NOMO-1 treated with DMSO at 0.1 percent for 48 hours (cell line): ENCODE data around the gene FAIM2.

ENCODE experiments used
- DNase-seq: peaks from one replicate; lab custom pipeline; 2025; ENCODE audit not compliant: unreplicated experiment; lab: John Stamatoyannopoulos, UW

The FAIM2 gene

DNA sequence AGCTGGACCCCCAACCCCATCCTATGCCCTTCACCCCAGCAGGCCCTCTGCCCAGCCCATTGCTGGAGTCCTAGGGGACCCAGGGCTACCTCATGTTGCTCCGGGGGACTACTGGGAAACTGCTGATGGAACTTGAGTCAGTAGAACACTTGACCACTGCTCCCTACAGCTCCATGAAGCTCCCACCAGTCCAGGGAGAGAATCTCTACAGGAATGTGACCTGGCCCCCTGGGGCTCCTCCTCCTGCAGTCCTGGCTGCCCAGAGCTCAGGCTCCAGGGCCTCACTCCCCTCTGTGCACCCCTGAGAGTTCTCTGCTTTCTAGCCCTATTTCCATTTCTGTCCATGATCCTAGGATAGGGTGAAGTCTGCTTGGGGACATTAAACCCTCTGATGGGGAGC, 36.0 kb upstream of the FAIM2 start:
- no peak for DNase-seq

DNA sequence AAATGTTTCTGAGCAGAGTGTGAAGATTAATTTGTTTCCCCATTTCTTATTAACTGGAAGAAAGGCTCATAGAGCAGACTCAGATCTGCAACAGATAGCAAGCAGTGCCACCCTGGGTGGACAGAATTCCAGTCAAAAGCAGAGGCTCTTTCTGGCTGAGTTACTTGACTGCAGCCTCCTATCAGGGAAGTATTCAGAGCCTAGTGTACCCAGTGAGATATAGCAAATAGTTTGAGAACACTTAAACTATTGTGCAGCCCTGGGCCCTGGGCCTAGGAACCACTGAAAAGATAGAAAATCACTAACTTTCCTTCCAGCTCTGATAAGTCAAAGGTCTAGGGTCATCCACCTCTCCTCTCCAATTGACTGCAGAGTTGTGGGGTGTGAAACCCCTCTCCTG, 35.6 kb upstream of the FAIM2 start:
- no peak for DNase-seq

- DNase-seq = no peak
These were observed 34.1 kb upstream of the FAIM2 start for GRCh38 chr12:49937639-49938300.

DNA sequence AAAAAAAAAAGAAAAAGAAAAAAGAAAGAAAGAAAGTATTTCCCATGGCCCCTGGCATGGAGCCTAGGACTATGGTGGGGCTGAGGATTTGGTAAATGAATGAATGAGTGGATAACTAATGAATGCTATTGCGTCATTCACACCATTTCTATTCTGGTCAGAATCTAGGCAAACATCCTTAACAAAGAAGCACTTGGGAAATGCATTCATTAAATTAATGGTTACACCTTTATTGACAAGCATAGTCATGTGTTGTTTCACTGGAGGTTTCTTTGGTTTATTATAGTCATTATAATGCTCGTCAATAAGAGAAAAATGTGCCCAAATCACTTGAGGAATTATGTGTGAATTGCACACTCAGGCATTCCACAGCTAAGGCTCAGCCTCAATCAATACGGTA, 33.2 kb upstream of the FAIM2 start:
- DNase-seq = no peak

DNA sequence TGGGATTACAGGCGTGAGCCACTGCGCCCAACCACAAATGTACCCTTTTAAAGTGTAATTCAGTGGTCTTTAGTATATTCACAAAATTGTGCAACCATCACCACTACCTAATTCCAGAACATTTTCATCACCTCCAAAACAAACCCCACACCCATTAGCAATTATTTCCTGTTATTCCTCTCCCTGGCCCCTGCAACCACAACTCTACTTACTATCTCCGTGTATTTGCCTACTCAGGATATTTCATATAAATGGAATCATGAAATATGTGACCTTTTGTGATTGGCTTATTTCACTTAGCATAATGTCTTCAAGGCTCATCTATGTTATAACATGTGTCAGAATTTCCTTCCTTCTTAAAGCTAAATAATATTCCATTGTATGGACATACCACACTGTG, 30.8 kb upstream of the FAIM2 start:
- DNase-seq = no peak

- no peak for DNase-seq
These were observed 30.1 kb upstream of the FAIM2 start for GRCh38 chr12:49933796-49934195.

GRCh38 chr12:49932533-49933130, 28.9 kb upstream of the FAIM2 start:
- DNase-seq = no peak

DNA sequence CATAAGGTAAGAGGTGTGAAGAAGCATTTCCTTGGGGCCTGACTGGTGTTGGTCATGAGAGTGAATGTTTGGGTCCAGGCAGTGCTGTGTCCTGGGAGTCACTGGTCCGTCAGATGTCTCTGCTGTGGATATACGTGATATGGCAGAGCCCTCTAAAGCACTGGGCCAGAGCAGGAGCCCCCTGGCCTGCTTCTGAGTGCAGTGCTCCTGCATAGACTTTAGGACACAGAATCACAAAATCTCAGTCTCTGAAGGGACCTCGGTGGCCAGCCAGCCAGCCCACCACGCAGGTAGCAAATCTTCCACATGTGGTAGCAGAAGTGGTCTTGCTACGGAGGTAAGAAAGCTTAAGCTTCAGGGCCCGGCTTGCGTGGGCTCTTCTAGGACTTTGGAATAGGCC, 28.3 kb upstream of the FAIM2 start:
- no peak for DNase-seq

- DNase-seq = no peak
These were observed 27.0 kb upstream of the FAIM2 start for GRCh38 chr12:49930515-49931288.

DNA sequence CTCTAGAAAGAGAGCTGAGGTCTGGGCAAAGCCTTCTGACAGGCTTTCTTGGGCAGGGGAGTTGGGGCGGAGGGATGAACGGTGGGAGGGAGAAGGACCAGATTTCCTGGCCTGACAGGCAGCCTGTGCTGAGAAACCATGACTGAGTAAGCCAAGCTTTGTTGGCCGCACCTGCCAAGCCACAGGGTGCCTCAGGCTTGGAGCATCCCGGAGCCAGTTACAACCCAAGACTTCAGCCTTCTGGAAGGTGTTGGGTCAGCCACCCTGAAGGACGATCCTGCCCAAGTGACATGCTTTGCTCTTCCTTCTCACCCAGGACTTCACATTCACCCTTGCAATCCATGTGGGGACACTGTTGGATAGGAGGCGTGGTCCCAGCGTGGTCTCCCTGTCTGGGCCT, 25.9 kb upstream of the FAIM2 start:
- no peak for DNase-seq

DNA sequence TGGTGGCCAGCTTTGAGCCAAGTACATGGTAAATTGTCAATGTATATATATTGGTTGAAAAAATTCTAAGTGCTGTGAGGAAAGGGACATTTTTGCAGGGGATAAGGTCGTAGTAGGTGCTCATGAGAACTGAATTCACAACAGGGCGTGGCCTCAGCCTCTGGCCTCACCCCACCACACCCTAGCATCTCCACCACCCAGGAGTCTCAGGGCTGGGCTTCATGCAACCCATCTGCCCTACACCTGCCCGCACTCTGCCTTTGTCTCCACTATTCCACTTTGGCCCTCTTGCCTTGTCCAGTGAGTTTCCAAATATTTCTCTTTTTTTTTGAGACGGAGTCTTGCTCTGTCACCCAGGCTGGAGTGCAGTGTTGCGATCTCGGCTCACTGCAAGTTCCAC, 24.8 kb upstream of the FAIM2 start:
- no peak for DNase-seq

DNA sequence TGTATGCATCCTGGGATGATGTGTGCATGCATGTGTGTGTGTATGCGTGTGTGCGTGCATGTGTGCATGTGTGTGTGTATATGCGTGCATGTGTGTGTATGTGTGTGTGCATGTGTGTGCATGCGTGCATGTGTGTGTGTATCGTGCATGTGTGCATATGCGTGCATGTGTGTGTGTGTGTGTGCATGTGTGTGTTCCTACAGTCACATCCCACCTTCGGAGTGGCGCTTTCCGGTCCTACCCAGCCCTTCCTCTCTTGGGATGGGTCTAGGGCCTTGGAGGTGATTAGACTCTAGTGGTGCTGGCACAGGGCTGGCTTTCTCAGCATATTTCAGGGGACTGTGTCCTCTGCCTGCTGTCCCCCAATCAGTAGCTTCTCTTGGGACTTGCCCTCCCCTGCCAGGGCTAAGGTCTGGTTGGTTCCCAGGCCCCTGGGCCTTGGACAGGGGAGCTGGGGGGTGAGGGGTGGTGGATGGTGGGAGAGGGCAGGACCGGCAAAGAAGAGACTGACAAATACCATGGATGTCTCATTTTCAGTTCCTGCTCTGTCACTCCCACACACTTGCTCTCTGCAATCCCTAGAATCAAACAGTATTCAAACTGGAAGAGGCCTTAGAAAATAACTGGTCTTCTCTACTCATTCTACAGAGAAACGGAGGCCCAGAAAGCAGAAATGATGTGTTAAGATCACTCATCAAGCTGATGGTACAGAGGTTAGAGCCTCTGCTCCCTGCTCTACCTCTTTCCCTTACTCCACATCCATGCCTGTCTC, 21.9 kb upstream of the FAIM2 start:
- no peak for DNase-seq

GRCh38 chr12:49924628-49925246, 21.0 kb upstream of the FAIM2 start:
- DNase-seq = no peak

DNA sequence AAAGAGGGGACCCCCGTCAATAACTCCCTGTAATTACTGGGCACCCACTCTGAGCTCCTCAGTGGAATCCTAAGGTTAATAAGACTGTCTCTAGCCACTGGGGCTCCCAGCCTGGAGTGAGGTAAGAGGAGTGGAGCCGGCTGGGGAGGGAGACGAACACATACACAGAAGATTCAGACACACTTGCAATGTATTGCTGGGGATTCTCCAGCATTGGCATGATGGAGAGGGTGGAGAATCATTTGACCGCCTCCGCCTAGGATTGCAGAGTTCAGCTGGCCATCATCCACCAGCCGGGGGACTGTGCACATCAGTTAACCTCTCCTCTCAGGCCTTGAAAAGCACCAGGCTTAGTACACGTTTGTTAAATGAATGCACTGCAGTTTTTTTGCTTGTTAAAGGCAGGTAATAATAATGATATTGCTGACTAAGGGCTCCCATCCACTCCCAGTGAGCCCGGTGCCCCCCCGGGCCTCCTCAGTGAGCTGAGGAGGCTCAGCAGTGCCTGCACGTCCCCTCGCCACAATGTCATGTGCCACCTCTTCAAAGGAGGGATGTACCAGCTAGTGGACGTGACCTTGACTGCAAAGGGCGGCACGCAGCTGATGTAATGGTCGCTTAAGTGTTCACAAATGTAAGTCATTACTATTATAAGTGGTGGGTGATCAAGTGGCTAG, 20.3 kb upstream of the FAIM2 start:
- no peak for DNase-seq

DNA sequence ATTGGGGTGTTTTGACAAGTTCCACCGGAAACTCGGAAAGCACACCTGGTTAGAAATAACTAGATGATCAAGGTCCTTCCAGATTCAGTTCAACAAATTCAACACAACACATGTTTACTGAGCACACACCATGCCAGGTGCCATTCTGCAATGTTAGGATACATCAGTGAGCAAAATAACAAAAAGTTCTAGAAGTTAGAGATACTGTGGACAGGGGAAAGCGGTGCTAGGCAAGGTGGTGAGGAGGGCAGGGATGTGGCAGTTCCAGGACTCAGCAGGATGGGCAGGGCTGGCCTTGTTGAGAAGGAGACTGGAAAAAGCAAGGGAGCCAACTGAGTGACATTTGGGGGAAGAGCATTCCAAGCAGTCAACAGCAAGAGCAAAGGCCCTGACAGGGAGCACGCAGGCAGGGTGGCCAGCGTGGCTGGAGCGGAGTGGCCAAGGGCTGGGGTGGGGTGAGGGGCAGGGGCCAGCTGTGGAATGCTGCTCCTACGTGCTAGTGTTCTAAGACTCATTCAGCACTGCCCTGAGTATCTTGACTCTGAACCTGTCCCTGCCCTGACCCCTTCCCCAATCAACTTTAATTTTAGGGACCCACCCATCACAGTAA, 19.4 kb upstream of the FAIM2 start:
- no peak for DNase-seq

DNA sequence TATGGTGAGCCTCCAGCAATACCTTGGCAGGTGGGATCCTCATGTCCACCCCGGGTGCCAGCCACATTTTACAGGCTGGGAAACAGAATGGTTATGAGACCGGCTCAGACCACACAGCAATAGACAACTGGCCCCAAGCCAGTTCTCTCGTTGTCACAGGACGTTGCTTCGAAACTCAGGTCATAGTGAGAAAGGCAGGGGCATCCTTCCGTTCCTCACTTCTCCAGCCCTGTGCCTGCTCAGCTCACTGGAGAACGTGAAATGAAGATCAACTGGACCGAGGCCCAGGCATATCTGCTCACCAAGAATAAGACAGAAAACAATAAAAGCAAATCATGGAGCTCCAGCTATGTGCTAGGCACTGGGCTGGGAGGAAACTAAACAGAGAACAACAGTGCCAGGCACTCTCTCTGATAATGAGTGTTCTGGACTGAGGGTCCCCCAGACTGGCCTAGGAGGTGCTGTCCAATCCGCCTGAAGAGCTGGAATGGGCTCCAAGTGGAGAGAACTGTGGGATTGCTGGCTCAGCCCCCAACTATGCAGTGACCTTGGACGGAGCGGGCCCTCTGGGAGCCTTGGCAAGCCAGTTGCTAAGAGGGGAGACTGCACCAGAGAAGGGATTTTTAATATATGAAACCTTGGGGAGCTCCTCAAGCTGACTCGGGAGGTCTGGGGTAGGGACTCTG, 18.8 kb upstream of the FAIM2 start:
- no peak for DNase-seq

DNA sequence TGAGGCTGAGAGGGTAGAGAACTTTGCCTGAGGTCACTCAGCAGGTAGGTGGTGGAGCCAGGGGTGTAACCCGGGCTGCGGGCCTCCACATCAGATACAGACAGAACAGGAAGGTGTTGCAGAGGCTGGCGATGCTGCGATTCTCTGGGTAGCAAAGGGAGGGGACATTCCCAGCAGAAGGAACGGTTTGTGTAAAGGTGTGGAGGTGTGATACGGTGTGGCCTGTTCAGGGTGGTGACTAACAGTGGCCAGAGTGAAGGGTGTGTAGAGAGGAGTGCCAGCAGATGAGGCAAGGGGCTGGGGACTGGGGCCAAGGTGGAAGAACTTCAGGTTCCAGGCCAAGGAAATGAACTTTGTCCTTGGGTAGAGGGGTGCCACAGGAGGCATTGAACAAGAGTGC, 18.2 kb upstream of the FAIM2 start:
- DNase-seq = no peak

DNA sequence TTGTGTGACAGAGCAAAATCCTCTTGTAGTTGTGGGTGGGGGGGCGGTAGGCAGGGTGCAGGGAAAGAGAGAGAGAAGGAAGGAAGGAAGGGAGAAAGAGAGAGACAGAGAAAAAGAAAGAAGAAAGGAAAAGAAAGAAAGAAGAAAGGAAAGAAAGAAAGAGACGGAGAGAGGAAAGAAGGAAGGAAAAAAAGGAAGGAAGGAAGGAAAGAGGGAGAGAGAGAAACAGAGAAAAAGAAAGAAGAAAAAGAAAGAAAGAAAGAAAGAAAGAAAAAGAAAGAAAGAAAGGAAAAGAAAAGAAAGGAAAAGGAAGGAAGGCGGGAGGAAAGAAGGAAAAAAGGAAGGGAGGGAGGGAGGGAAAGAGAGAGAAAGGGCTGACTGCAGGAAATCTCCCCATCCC, 17.6 kb upstream of the FAIM2 start:
- DNase-seq = no peak

- no peak for DNase-seq
These were observed 17.2 kb upstream of the FAIM2 start for GRCh38 chr12:49920915-49921286.
